Esophagus muscularis mucosa (tissue), 4 donors: ENCODE results near the gene CST7.
"Not testable (repeated sequence)": the region's sequence is repeated elsewhere in the genome, so short reads cannot be mapped to it uniquely, and the experiment has no call there.

Experiments
- EP300 ChIP-seq: sonication (generic); formaldehyde crosslinking; IDR thresholded peaks from one replicate; pipeline ENCODE4 v1.6.1; 2017; ENCODE audit warnings: antibody characterized with exemption
- POLR2A ChIP-seq: fragments of 450-650 bp; IDR thresholded peaks from one replicate; pipeline ENCODE4 v1.6.1; 2017; ENCODE audit warnings: antibody characterized with exemption, moderate library complexity, mild to moderate bottlenecking, low read depth
- POLR2AphosphoS5 ChIP-seq, 2 donors: sonication (generic); formaldehyde crosslinking; IDR thresholded peaks; one replicate each; pipeline ENCODE4 v1.6.1; 2017; ENCODE audit warnings: antibody characterized with exemption in 2 of 2
- TF ChIP-seq, protein P1 (sequence below), 3 experiments: fragments of 200-600 bp in 2 of 3; fragments of 450-650 bp in 1 of 3; sonication (generic) in 2 of 3; IDR thresholded peaks; one replicate each; pipeline ENCODE4 v1.5.1; 2017 to 2019; ENCODE audit warnings: antibody characterized with exemption in 3 of 3, mild to moderate bottlenecking in 2 of 3, moderate library complexity in 1 of 3

DNA sequence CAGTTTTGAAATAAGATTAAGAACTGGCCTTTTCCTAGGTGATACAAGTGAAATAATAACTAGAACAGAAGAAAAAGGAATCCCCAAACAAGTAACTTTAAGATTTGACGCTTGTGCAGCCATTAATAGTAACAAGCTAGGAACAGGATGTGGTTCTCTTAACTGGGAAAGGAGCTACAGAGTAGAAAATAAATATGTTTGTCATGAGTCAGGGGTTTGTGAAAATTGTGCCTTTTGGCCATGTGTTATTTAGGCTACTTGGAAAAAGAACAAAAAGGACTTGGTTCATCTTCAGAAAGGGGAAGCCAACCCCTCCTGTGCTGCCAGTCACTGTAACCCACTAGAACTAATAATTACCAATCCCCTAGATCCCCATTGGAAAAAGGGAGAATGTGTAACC, 17.2 kb upstream of the CST7 start:
- not testable (repeated sequence) for TF ChIP-seq EP300; POLR2A; POLR2AphosphoS5 (IDR thresholded peaks at IDR 0.05)
- TF ChIP-seq, protein P1, sequence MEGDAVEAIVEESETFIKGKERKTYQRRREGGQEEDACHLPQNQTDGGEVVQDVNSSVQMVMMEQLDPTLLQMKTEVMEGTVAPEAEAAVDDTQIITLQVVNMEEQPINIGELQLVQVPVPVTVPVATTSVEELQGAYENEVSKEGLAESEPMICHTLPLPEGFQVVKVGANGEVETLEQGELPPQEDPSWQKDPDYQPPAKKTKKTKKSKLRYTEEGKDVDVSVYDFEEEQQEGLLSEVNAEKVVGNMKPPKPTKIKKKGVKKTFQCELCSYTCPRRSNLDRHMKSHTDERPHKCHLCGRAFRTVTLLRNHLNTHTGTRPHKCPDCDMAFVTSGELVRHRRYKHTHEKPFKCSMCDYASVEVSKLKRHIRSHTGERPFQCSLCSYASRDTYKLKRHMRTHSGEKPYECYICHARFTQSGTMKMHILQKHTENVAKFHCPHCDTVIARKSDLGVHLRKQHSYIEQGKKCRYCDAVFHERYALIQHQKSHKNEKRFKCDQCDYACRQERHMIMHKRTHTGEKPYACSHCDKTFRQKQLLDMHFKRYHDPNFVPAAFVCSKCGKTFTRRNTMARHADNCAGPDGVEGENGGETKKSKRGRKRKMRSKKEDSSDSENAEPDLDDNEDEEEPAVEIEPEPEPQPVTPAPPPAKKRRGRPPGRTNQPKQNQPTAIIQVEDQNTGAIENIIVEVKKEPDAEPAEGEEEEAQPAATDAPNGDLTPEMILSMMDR (IDR thresholded peaks at IDR 0.05), result not testable (repeated sequence)
